ENCODE data around the gene COL6A1.
"Not testable (repeated sequence)": the region's sequence is repeated elsewhere in the genome, so short reads cannot be mapped to it uniquely, and the experiment has no call there.

COL6A1 gene

GRCh38 chr21:45994759-45995685, 13.5 kb downstream of the COL6A1 start:
- DNase-seq = no peak

DNA sequence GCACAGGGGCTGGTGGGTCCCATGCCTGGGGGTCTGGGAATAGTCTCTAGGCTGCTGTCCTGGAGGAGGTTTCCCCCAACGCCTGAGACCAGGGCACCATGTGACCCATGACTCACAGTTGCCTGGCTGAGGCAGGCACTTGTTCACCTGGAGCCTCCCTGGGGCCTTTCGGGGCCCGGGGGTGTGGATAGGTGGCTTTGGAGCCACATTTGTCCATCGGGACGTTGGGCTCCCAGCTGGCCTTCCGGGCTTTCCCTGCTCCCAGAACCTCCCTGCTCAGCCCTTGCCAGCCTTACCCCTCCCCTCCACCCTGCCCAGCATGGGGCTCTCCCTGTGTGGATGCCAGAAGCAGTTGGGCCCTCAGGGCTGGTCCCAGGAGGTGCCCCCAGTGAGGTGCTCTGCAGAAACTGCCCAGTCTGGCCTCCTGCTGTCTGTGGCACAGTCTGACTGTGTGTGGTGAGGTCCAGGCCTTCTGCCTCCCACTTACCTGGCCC, 14.2 kb downstream of the COL6A1 start:
- DNase-seq = no peak

- DNase-seq = no peak
These were observed 15.0 kb downstream of the COL6A1 start for GRCh38 chr21:45996311-45997204.

DNA sequence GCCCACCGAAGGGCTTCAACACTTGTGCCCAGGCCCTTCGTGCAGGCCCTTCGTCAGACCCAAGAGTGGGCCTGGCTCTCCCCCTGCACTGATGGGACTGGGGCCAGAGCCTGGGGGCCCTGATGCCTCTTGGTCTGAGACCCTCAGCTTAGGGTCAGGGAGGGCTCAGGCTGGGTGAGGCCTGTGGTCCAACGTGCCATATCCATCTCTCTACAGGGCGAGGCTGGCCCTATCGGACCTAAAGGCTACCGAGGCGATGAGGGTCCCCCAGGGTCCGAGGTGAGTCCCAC, 15.6 kb downstream of the COL6A1 start:
- DNase-seq = no peak

GRCh38 chr21:45997495-45998275, 16.1 kb downstream of the COL6A1 start:
- DNase-seq = no peak

DNA sequence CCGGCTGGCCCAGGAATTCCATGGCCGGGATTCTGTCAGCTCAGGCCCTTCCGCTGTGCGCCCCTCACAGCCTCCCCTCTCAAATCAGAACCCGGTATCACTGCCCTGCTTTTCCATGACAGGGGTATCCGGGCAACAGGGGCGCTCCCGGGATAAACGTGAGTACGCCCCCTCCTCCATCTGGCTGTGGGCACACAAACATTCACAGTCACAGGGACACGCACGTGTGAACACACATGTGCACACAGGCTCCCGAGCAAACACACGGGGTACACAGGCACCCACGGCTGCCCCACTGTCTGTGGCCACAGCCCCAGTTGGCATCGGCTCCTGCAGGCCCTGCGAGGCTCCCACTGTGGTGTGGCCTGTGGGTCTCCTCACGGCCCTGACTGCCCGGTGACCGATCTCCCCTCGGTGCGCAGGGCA, 16.7 kb downstream of the COL6A1 start:
- no peak for DNase-seq

DNA sequence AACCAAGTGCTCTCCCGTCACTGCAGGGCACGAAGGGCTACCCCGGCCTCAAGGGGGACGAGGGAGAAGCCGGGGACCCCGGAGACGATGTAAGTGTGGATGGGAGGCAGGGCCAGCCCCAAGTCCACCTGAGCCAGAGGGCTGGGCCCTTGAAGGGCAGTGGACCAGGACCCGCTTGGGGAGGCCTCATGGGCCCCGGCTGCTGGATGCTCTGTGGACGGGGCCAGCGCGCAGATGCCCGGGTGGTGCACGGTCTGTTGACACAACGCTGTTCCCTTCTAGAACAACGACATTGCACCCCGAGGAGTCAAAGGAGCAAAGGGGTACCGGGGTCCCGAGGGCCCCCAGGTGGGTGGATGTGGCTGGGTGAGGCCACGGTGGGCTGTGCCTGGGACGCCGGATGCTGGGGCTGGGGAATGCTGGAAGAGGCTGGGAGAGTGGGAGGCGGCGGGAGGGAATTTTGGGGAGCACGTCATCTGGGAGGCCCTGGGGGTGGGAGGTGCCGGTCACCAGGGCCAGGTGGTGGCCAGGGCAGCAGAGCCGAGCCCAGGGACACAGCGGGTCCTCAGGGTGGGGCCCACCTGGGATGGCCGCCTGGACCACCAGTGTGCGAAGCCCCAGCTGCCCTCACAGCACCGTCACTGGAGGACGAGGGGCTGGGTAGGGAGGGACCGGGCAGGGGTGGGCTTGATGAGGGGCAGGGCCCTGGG, 17.5 kb downstream of the COL6A1 start:
- no peak for DNase-seq

GRCh38 chr21:45999581-46000181, 18.1 kb downstream of the COL6A1 start:
- no peak for DNase-seq

DNA sequence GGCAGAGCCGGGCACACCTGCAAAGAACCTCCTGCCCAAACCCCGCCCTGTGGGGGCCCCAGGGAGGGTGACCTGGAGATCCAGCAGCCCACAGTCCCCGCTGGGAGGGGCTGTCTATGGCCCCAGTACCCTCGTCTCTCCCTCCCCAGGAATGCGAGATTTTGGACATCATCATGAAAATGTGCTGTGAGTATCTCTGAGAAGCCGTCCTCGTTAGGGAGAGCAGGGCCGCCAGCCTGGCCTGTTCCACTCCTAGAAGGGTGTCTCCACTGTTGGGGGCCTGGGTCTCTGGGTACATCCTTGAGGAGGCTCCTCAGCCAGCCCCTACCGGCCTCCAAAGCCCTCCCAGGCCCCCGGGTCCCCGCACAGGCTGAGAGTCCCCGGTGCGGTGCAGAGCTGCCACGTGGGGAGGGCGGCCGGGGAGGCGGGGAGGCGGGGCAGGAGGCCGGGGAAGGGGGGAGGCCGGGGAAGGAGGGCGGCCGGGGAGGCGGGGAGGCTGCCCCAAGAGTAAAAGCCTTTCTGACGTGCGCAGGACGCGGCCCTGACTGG, 18.7 kb downstream of the COL6A1 start:
- no peak for DNase-seq

- no peak for DNase-seq
These were observed 19.4 kb downstream of the COL6A1 start for GRCh38 chr21:46000731-46001641.

GRCh38 chr21:46001821-46002681, 20.5 kb downstream of the COL6A1 start:
- no peak for DNase-seq

- DNase-seq = no peak
These were observed 21.4 kb downstream of the COL6A1 start for GRCh38 chr21:46002841-46003574.

DNA sequence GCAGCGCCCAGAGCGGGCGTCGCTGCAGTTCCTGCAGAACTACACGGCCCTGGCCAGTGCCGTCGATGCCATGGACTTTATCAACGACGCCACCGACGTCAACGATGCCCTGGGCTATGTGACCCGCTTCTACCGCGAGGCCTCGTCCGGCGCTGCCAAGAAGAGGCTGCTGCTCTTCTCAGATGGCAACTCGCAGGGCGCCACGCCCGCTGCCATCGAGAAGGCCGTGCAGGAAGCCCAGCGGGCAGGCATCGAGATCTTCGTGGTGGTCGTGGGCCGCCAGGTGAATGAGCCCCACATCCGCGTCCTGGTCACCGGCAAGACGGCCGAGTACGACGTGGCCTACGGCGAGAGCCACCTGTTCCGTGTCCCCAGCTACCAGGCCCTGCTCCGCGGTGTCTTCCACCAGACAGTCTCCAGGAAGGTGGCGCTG, 22.0 kb downstream of the COL6A1 start:
- no peak for DNase-seq

DNA sequence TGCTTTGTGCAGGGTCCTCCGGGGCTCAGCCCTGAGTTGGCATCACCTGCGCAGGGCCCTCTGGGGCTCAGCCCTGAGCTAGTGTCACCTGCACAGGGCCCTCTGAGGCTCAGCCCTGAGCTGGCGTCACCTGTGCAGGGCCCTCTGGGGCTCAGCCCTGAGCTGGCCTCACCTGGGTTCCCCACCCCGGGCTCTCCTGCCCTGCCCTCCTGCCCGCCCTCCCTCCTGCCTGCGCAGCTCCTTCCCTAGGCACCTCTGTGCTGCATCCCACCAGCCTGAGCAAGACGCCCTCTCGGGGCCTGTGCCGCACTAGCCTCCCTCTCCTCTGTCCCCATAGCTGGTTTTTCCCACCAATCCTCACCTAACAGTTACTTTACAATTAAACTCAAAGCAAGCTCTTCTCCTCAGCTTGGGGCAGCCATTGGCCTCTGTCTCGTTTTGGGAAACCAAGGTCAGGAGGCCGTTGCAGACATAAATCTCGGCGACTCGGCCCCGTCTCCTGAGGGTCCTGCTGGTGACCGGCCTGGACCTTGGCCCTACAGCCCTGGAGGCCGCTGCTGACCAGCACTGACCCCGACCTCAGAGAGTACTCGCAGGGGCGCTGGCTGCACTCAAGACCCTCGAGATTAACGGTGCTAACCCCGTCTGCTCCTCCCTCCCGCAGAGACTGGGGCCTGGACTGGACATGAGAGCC, 22.7 kb downstream of the COL6A1 start:
- no peak for DNase-seq

GRCh38 chr21:46005081-46005480, 23.5 kb downstream of the COL6A1 start:
- DNase-seq = no peak

GRCh38 chr21:46005481-46005881, 23.9 kb downstream of the COL6A1 start:
- no peak for DNase-seq

- not testable (repeated sequence) for DNase-seq
These were observed 24.4 kb downstream of the COL6A1 start for GRCh38 chr21:46005894-46006546.

All from NCI-H2171 treated with DMSO at 0.1 percent for 48 hours (cell line).